C4-2B (cell line): ENCODE results near the gene HERC5.

Experiments
- ZFX ChIP-seq: fragments of 450-650 bp; IDR thresholded peaks from 2 replicates; pipeline ENCODE4 v1.6.1; 2017
- TF ChIP-seq, protein P1 (sequence below): fragments of 450-650 bp; conservative IDR thresholded peaks from 2 replicates; pipeline ENCODE4 v1.5.1; 2017; ENCODE audit warnings: mild to moderate bottlenecking

DNA sequence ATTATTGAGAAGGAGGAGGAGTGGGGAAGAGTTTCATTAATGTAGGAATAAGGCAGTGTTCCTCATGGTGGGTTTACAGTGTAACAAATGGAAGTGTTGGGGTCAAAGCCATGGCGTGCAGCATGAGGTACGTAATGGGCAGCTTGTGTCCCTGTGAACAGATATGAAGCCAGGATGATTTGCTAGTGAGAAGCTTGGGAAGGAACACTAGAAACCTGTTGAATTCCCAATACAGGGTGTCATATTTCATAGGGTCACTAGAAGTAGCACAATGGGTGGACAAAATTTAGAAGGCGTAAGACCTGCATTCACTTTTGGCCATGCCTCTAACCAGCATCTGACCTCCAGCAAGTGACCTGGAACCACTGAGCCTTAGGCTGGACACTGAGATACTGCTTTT lies 59.8 kb downstream of the HERC5 start:
- TF ChIP-seq, protein P1, sequence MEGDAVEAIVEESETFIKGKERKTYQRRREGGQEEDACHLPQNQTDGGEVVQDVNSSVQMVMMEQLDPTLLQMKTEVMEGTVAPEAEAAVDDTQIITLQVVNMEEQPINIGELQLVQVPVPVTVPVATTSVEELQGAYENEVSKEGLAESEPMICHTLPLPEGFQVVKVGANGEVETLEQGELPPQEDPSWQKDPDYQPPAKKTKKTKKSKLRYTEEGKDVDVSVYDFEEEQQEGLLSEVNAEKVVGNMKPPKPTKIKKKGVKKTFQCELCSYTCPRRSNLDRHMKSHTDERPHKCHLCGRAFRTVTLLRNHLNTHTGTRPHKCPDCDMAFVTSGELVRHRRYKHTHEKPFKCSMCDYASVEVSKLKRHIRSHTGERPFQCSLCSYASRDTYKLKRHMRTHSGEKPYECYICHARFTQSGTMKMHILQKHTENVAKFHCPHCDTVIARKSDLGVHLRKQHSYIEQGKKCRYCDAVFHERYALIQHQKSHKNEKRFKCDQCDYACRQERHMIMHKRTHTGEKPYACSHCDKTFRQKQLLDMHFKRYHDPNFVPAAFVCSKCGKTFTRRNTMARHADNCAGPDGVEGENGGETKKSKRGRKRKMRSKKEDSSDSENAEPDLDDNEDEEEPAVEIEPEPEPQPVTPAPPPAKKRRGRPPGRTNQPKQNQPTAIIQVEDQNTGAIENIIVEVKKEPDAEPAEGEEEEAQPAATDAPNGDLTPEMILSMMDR, result no peak
- no peak for TF ChIP-seq ZFX
